Activated CD4-positive, CD25-positive, alpha-beta regulatory T cell treated with anti-CD3 and anti-CD28 coated beads, Interleukin-2, amount 50 U/mL, for 72 hours (primary cell): ENCODE results near the gene ISG20L2.

Source experiments
- DNase-seq: peaks from one replicate; pipeline ENCODE4 v3.0.0; 2021

ISG20L2 gene

DNA sequence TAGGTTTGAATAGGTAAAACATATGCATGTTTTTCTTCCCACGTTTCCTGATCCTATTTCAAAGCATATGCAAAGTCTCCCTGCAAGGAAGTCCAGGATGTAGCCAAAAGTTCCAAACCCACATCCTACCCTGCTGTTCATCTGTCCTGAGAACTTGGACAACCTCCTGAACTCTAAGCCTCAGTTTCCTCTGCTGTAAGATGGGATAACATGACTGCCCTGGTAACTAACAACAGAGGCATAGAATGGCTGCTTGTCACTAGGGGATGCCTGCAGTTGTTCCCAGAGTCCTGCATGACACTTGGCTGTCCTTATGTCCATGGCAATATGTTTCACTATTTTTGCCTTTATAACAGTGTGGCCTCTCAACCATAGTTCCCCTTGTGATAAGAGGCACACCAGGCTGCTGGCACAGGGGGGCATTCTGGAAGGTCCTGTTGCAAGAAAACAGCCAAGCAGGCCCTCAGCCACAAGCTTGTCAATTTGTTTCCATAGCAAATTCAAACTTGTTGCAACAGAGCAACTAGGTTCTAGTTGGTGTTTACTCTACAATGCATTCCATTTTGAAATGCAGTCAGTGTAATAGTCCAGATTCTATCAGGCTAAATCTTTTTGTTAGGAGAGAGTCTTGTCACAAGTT, 24.4 kb upstream of the ISG20L2 start:
- DNase-seq = no peak

GRCh38 chr1:156751757-156752481, 23.4 kb upstream of the ISG20L2 start:
- DNase-seq = peak; percentile 89

- no peak for DNase-seq
Observed at GRCh38 chr1:156751451-156751756, 22.8 kb upstream of the ISG20L2 start, which contains the start of gene HDGF. HDGF (minus strand) TSS chr1:156751675; CDS start chr1:156751429, 246 bp downstream.

GRCh38 chr1:156750711-156751450, 22.3 kb upstream of the ISG20L2 start:
- peak; percentile 57 for DNase-seq

- no peak for DNase-seq
Observed at GRCh38 chr1:156750191-156750672, 21.7 kb upstream of the ISG20L2 start.

DNA sequence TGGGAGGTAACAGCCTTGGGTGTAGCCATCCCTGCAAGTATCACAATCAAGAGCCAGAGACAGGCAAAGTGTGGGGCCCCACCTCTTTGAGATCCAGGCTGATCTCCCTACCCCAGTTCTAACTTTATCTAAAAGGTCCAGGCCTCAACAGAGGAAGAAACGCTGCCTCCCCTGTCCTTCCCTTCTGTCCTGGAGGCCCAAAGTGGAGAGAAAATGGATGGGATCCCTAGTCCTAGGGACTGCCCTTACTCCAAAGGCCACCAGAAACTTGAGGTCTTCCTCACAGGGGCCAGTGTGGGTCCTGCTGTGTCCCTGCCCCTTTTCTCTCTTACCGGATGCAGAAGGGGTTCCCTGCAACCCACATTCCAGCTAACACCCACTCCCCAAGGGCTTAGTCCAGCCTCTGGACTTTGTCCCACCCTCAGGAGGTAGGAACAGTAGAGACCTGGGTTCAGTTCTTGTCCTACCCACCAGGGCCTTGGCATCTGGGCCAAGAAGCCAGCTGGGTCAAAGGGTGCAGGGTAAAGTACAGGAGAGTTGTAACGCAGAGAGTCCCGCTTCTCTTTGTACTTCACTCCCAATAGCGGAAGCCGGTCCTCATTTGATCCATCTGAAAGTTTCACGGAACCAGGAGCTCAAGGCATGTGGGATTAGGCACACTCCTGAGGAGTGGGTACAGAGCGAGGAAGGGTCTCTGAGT, 21.0 kb upstream of the ISG20L2 start:
- no peak for DNase-seq

GRCh38 chr1:156748670-156749418, 20.3 kb upstream of the ISG20L2 start:
- no peak for DNase-seq

DNA sequence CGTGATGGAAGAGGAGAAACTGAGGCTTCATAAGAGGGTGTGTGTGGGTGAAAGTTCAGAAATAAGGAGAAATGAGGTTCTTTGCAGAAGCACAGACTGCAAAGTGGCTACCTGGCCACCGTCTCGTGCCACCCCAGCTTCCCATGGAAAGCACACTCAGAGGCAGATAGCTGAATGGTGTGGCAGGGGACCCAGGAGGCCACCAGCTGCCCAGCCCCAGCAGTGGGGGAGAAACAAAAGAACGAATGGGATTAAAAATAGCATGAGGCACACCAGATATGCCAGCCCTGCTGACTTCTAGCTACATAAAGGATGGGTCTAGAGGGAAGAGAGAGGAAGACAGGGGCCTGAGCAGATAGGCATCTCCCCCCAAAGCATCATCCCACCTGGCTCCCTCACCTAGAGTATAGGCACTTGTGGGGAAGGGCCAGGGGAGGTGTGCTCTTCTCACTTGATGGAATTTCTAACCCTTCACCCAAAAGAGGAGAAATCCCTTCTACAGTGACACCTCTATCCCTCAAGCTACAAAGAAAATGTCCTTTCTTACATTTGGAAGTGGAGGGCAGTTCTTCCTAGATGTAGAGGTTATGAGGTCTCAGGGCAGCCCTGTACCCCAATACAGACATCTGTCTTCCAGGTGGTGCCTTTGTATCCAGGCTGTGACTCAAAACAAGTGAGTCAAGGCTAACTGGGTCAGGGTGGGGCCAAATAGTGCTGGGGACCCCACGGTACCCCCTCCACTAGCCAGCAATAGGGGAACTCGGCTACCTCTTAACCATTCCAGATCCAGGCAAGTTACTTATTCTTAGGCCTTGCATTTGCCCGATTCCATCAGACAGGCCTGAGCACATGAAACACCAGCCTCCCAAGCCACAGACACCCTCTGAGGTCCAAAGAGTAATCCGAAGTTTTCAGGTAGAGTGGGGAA, 19.4 kb upstream of the ISG20L2 start:
- no peak for DNase-seq

GRCh38 chr1:156746728-156747631, 18.4 kb upstream of the ISG20L2 start:
- DNase-seq = no peak

DNA sequence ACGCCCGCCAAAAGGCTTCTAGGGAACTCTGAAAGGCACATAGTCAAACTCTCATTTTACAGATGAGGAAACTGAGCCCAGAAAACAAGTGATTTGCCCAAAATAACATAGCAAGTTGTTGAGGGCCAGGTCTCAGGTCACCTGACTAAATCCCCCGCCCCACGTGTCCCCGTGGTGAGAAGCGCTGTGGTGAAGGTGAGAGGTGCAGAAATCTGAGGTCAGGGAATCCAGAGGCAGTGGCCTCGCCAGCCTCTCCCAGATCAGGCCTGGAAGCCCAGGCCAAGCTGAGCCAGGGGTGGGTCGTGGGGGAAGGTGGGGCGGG, 17.8 kb upstream of the ISG20L2 start:
- no peak for DNase-seq

GRCh38 chr1:156745881-156746280, 17.3 kb upstream of the ISG20L2 start:
- DNase-seq = no peak

DNA sequence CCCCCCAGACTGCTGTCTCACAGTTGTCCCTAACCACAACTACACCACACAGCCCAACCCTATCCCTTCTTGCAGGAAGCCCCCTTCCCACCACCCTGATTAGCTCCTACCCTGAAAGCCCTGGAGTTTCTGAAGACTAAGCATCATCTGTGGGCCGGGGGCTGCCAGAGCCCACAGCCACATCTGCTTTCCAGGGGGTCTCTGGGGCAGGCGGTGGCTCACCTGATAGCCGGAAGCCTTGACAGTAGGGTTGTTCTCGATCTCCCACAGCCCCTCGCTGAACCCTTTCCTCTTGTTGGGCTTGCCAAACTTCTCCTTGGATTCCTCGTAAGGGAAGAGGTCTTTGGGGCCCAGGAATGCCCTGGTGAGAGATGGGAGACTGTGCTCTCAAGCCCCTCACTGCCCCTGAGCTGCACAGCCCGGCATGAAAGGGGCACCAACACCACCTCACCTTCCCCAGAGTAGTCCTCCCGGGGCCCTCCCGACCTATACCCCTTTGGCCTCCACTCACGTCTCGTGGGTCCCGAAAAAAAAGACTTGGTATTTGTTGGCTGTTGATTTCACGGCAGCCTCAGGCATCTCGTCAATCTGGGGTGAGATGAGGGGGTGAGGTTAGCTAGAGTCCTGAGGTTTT, 16.3 kb upstream of the ISG20L2 start:
- no peak for DNase-seq

- DNase-seq = no peak
Observed at GRCh38 chr1:156744344-156744743, 15.8 kb upstream of the ISG20L2 start.

GRCh38 chr1:156743367-156744302, 15.1 kb upstream of the ISG20L2 start:
- no peak for DNase-seq

- no peak for DNase-seq
Observed at GRCh38 chr1:156742801-156743200, 14.2 kb upstream of the ISG20L2 start.

- DNase-seq = no peak
Observed at GRCh38 chr1:156742017-156742416, 13.5 kb upstream of the ISG20L2 start.

DNA sequence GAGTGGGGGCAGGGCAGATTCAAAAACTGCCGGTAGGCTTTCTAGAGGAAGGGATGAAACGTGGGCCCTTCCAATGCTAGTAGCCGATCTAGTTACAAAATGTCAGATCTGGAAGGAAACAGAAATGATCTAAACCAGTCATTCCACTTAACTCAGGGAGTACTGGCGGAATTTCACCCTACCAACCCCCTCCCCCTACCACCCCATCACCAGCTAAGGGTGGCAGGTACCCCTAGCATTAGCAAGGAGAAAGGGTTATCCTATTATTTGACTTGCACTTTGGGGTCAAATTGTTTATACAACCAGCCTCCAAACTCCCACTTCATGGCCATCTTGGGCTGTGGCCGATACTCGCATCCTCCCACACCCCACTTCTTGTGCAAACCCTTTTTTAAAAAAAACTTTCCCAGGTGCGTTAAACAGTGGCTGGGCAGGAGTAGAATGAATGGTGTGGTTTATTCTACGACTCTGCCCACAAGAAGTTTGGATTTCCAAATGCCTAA, 13.0 kb upstream of the ISG20L2 start:
- DNase-seq = no peak

DNA sequence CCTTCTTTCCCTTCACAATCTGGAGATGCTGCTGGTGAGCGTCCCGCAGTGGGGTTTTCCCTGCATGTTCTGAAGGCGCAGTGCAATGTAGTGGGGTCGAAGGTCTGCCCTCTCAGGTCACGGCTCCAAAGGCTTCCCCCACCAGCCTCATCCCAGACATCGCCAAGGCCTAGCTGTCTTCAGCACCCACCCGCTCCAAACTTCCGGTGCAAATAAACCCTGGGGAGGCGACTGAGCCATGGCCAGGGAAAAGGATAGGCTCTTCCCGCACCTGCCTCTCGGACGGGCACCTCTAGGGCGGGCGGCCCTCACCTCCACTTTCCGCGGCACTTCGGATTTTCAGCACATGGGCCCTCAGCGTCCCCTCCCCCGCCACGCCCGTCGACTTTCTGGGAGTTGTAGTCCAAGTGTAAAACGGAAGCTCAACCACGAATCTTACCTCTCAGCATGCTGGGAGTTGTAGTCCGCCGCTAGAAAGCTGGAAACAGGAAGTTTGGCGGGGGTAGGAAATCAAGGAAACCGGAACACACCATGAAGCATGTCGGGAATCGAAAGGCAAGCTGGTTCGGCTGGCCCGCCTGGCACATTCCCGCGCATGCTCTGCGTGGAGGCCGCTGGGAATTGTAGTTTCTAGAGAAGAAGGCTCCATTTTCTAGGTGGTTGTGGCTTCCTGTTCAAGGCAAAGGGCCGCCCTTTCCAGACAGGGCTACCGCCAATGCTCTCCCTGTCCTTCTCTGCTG, 12.3 kb upstream of the ISG20L2 start, which contains the start of gene MRPL24:
Gene MRPL24, minus strand, starts transcription at position 348 of the 740 bp plus-strand sequence. CDS start 2,384 bp downstream, outside the sequence.
- peak; percentile 90 for DNase-seq
